Right lobe of liver (tissue), 6 donors: ENCODE results near the gene LILRB4. TPM values are rescaled to one million over a fixed set of nuclear protein-coding genes. Genes with fewer than 3 reads are reported as not detected.

Experiments used
- ATAC-seq, 4 donors: fragments of 200-7000 bp; cut with Tn5 transposase; one replicate each; pipeline ENCODE4 v1.9.1; 2020; ENCODE audit warnings: mild to moderate bottlenecking in 4 of 4, moderate library complexity in 4 of 4
- DNase-seq, 3 donors: peaks; one replicate each; pipeline ENCODE4 v3.0.0-alpha.2; 2020
- H3K27ac ChIP-seq, 3 donors: fragments of 200-600 bp; one replicate each; pipeline ENCODE4 v1.8.0; 2022
- H3K27me3 ChIP-seq, 2 donors: fragments of 200-600 bp; one replicate each; pipeline ENCODE4 v1.8.0; 2022
- H3K36me3 ChIP-seq, 4 donors: fragments of 200-600 bp; sonication (generic) in 1 of 4; one replicate each; pipeline versions ENCODE4 v1.5.1 to v1.8.0; 2017 to 2022; ENCODE audit warnings: control low read depth in 1 of 4
- H3K4me1 ChIP-seq, 4 donors: fragments of 200-600 bp; sonication (generic) in 1 of 4; one replicate each; pipeline versions ENCODE4 v1.5.1 to v1.8.0; 2017 to 2022; ENCODE audit warnings: control low read depth in 1 of 4
- H3K4me3 ChIP-seq, 3 donors: fragments of 200-600 bp; one replicate each; pipeline ENCODE4 v1.8.0; 2022
- H3K9me3 ChIP-seq, 4 donors: fragments of 200-600 bp; sonication (generic) in 1 of 4; one replicate each; pipeline versions ENCODE4 v1.5.1 to v1.8.0; 2017 to 2022; ENCODE audit warnings: control low read depth in 1 of 4
- POLR2A ChIP-seq: fragments of 450-650 bp; IDR thresholded peaks from one replicate; pipeline ENCODE4 v1.6.1; 2017; ENCODE audit warnings: antibody characterized with exemption, mild to moderate bottlenecking
- WGBS: methylation state at CpG from one replicate; pipeline ENCODE4 v1.1.6; 2018; ENCODE audit warnings: low coverage, low lambda C conversion rate; ENCODE audit not compliant: insufficient coverage; ENCODE audit errors: missing lambda C conversion rate; 5-methylcytosine and 5-hydroxymethylcytosine counted together
- intact Hi-C, 2 donors: fragments of 100-400 bp; cut with DNase I; formaldehyde crosslinking; loops; one replicate each; pipeline versions ENCODE4 v1.11.2 to v1.14.1; 2022
- total RNA-seq, 6 experiments: library from RNA; depleted of rRNA in 2 of 6; stranded (reverse); fragments of >200 nt in 2 of 6; fragmentation: NEBNext Ultra II Directional in 3 of 6; extraction: Animal tissue kit (Norgen Biotek cat#: 25700) in 3 of 6; gene quantifications; one replicate each; pipeline versions ENCODE4 v1.1.0 to v1.2.4, GENCODE V29; 2016 to 2023
- TF ChIP-seq, protein P1 (sequence below), 4 donors: fragments of 200-600 bp in 3 of 4; fragments of 450-650 bp in 1 of 4; IDR thresholded peaks; one replicate each; pipeline versions ENCODE4 v1.5.1 to v1.8.0; 2016 to 2022; ENCODE audit warnings: antibody characterized with exemption in 4 of 4, mild to moderate bottlenecking in 2 of 4
- donor health status: DM: no; HTN: yes; CAD: no.
- donor health status: DM: no; HTN: no; CAD: no.
- donor health status: DM: no; HTN: no; CAD: no.
- donor health status: DM: no; HTN: yes; CAD: no.
- donor health status: DM: no; HTN: yes; CAD: no.

LILRB4 gene
- total RNA-seq, 6 experiments from 2014 or later, result 1.9 to 9.5 (median 2.5) TPM

GRCh38 chr19:54660964-54661363 is 1.8 kb upstream of the LILRB4 start:
- H3K4me3 ChIP-seq, result no peak overlapping the region
- ATAC-seq, result peak in 2 of 4 donors; percentile 28 to 38
- intact Hi-C loops, result no loop called here

GRCh38 chr19:54661846-54662481 is 821 bp upstream of the LILRB4 start:
- DNase-seq (no peak), ATAC-seq (no peak)
- no peak overlapping the region for H3K4me3 ChIP-seq
- intact Hi-C loops, result no loop called here
- 58% methylated on average over 3 of the region's 13 CpGs for WGBS
- no peaks in the 10 kb centered on the region for H3K36me3 ChIP-seq
- no peaks in the 10 kb centered on the region for H3K27me3 ChIP-seq
- no peaks in the 10 kb centered on the region for H3K4me1 ChIP-seq
- TF ChIP-seq, protein P1, sequence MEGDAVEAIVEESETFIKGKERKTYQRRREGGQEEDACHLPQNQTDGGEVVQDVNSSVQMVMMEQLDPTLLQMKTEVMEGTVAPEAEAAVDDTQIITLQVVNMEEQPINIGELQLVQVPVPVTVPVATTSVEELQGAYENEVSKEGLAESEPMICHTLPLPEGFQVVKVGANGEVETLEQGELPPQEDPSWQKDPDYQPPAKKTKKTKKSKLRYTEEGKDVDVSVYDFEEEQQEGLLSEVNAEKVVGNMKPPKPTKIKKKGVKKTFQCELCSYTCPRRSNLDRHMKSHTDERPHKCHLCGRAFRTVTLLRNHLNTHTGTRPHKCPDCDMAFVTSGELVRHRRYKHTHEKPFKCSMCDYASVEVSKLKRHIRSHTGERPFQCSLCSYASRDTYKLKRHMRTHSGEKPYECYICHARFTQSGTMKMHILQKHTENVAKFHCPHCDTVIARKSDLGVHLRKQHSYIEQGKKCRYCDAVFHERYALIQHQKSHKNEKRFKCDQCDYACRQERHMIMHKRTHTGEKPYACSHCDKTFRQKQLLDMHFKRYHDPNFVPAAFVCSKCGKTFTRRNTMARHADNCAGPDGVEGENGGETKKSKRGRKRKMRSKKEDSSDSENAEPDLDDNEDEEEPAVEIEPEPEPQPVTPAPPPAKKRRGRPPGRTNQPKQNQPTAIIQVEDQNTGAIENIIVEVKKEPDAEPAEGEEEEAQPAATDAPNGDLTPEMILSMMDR (IDR thresholded peaks at IDR 0.05), result no peak
- TF ChIP-seq POLR2A, result no peak
- no peak overlapping the region for H3K27ac ChIP-seq
- no peaks in the 10 kb centered on the region for H3K9me3 ChIP-seq

More at GRCh38 chr19:54660964-54661363, 1.8 kb upstream of the LILRB4 start:
- Histone ChIP-seq H3K4me1 (no peaks in the 10 kb centered on the region), H3K27ac (no peak overlapping the region), H3K9me3 (no peaks in the 10 kb centered on the region), H3K36me3 (no peaks in the 10 kb centered on the region), H3K27me3 (no peaks in the 10 kb centered on the region)
- no peak for DNase-seq
- TF ChIP-seq POLR2A, result no peak
- TF ChIP-seq, protein P1 (IDR thresholded peaks at IDR 0.05), result no peak
- WGBS, result 38% methylated on average over 6 of the region's 6 CpGs

GRCh38 chr19:54665530-54665929 is 2.7 kb downstream of the LILRB4 start:
- no peak overlapping the region for H3K27ac ChIP-seq
- DNase-seq, result no peak
- H3K36me3 ChIP-seq, result no peaks in the 10 kb centered on the region
- intact Hi-C loops, result no loop called here
- H3K4me1 ChIP-seq, result no peaks in the 10 kb centered on the region
- ATAC-seq, result no peak
- no peak for TF ChIP-seq POLR2A
- TF ChIP-seq, protein P1 (IDR thresholded peaks at IDR 0.05), result no peak
- H3K27me3 ChIP-seq, result no peaks in the 10 kb centered on the region
- 84% methylated on average over 2 of the region's 6 CpGs for WGBS
- no peaks in the 10 kb centered on the region for H3K9me3 ChIP-seq
- no peak overlapping the region for H3K4me3 ChIP-seq

- Histone ChIP-seq H3K27ac (no peak overlapping the region), H3K4me1 (no peaks in the 10 kb centered on the region), H3K9me3 (no peaks in the 10 kb centered on the region), H3K4me3 (no peak overlapping the region), H3K27me3 (no peaks in the 10 kb centered on the region), H3K36me3 (no peaks in the 10 kb centered on the region)
- intact Hi-C loops, result no loop called here
- ATAC-seq (no peak), DNase-seq (no peak)
- WGBS, result 79% methylated on average over 4 of the region's 12 CpGs
- TF ChIP-seq POLR2A, result no peak
- TF ChIP-seq, protein P1 (IDR thresholded peaks at IDR 0.05), result no peak
Measured at GRCh38 chr19:54667217-54667616, 4.4 kb downstream of the LILRB4 start.
